Activated CD4-positive, alpha-beta T cell treated with anti-CD3 and anti-CD28 coated beads, Interleukin-2, Interleukin-6, amounts not matched to agents 100 ng/mL and 50 ng/mL, durations not matched to agents 16 hours and 8 hours (primary cell): ENCODE measurements around the gene CHERP.

ENCODE experiments used
- DNase-seq: peaks from one replicate; pipeline ENCODE4 v3.0.0-alpha.2; 2020

Gene CHERP

GRCh38 chr19:16542045-16542909 is at the start of gene CHERP:
TSS of gene CHERP (minus strand) at chr19:16542437. CDS start at chr19:16542378, 59 bp downstream.
- peak; percentile 96 for DNase-seq

GRCh38 chr19:16590876-16591802 is 48.9 kb upstream of the CHERP start:
- DNase-seq: no peak

GRCh38 chr19:16589917-16590316 is 47.7 kb upstream of the CHERP start:
- no peak for DNase-seq

GRCh38 chr19:16588824-16589577 is 46.8 kb upstream of the CHERP start:
- no peak for DNase-seq

- DNase-seq: peak; percentile 83
These were observed 45.9 kb upstream of the CHERP start for GRCh38 chr19:16587833-16588823.

GRCh38 chr19:16586991-16587832 is 45.0 kb upstream of the CHERP start:
- DNase-seq: peak; percentile 71

- DNase-seq: no peak
These were observed 44.2 kb upstream of the CHERP start for GRCh38 chr19:16586477-16586871.

- peak; percentile 74 for DNase-seq
These were observed 43.7 kb upstream of the CHERP start for GRCh38 chr19:16585808-16586476.

GRCh38 chr19:16585094-16585801 is 43.0 kb upstream of the CHERP start:
- DNase-seq: no peak

GRCh38 chr19:16584248-16585093 is 42.2 kb upstream of the CHERP start:
- peak; percentile 96 for DNase-seq

GRCh38 chr19:16582486-16583261 is 40.4 kb upstream of the CHERP start:
- no peak for DNase-seq

- DNase-seq: no peak
These were observed 39.7 kb upstream of the CHERP start for GRCh38 chr19:16581971-16582343.

- DNase-seq: no peak
These were observed 39.1 kb upstream of the CHERP start for GRCh38 chr19:16581145-16581970.

- no peak for DNase-seq
These were observed 37.1 kb upstream of the CHERP start for GRCh38 chr19:16579381-16579780.

- DNase-seq: no peak
These were observed 35.3 kb upstream of the CHERP start for GRCh38 chr19:16577531-16577985.

GRCh38 chr19:16576690-16577530 is 34.7 kb upstream of the CHERP start:
- DNase-seq: no peak
